Smooth muscle cell of the brain vasculature (primary cell): ENCODE data around the gene RPL29.

Experiments used
- DNase-seq: peaks from one replicate; pipeline ENCODE4 v3.0.0-alpha.2; 2012; ENCODE audit warnings: low read depth, low spot score

Gene RPL29

GRCh38 chr3:51966016-51966415 lies 29.7 kb downstream of the RPL29 start:
- DNase-seq: no peak

- no peak for DNase-seq
Measured at GRCh38 chr3:51964521-51964920, 31.2 kb downstream of the RPL29 start.

- no peak for DNase-seq
Measured at GRCh38 chr3:51963951-51964451, 31.7 kb downstream of the RPL29 start.

- DNase-seq: no peak
Measured at GRCh38 chr3:51962854-51963530, 32.7 kb downstream of the RPL29 start.

- DNase-seq: no peak
Measured at GRCh38 chr3:51961602-51962569, 33.8 kb downstream of the RPL29 start.

- DNase-seq: no peak
Measured at GRCh38 chr3:51961011-51961410, 34.7 kb downstream of the RPL29 start.

GRCh38 chr3:51960386-51960785 lies 35.3 kb downstream of the RPL29 start:
- DNase-seq: no peak

GRCh38 chr3:51959651-51960050 lies 36.0 kb downstream of the RPL29 start:
- no peak for DNase-seq

GRCh38 chr3:51958603-51959521 lies 36.8 kb downstream of the RPL29 start:
- no peak for DNase-seq

GRCh38 chr3:51957520-51958205 lies 38.0 kb downstream of the RPL29 start:
- DNase-seq: no peak

GRCh38 chr3:51955893-51956770 lies 39.6 kb downstream of the RPL29 start:
- DNase-seq: no peak

- no peak for DNase-seq
Measured at GRCh38 chr3:51955175-51955892, 40.4 kb downstream of the RPL29 start, which contains the start of gene GPR62. TSS of gene GPR62 (plus strand) at chr3:51955381. CDS start at chr3:51955653, 272 bp downstream.

GRCh38 chr3:51954713-51955112 lies 41.0 kb downstream of the RPL29 start:
- DNase-seq: no peak

GRCh38 chr3:51954105-51954504 lies 41.6 kb downstream of the RPL29 start:
- no peak for DNase-seq

- DNase-seq: no peak
Measured at GRCh38 chr3:51953445-51953844, 42.2 kb downstream of the RPL29 start.

GRCh38 chr3:51950899-51951298 lies 44.8 kb downstream of the RPL29 start:
- DNase-seq: no peak

GRCh38 chr3:51949121-51949520 lies 46.6 kb downstream of the RPL29 start:
- no peak for DNase-seq

- DNase-seq: no peak
Measured at GRCh38 chr3:51948016-51948580, 47.6 kb downstream of the RPL29 start.
